Gastrocnemius medialis (tissue), 4 donors: ENCODE data around the gene CNST.

Experiments used
- CTCF ChIP-seq, 5 experiments: fragments of 450-650 bp in 3 of 5; fragments of 200-600 bp in 2 of 5; sonication (generic) in 2 of 5; IDR thresholded peaks in 4 of 5; conservative IDR thresholded peaks in 1 of 5; 1 replicate in 4 of 5; 2 replicates in 1 of 5; pipeline ENCODE4 v1.5.1; 2016 to 2019; ENCODE audit warnings: antibody characterized with exemption in 5 of 5, mild to moderate bottlenecking in 3 of 5, moderate library complexity in 3 of 5
- POLR2A ChIP-seq, 2 donors: fragments of 450-650 bp; IDR thresholded peaks; one replicate each; pipeline ENCODE4 v1.6.1; 2017; ENCODE audit warnings: antibody characterized with exemption in 2 of 2, mild to moderate bottlenecking in 2 of 2, moderate library complexity in 2 of 2

GRCh38 chr1:246691622-246692495 is 125.6 kb downstream of the CNST start:
- TF ChIP-seq CTCF (IDR thresholded peaks at IDR 0.05 in 4 of 5, conservative IDR thresholded peaks at IDR 0.05 in 1 of 5) (no peak), POLR2A (IDR thresholded peaks at IDR 0.05) (no peak)
